Upper lobe of left lung (tissue), 6 donors: ENCODE results near the gene ARID5B. TPM values are rescaled to one million over a fixed set of nuclear protein-coding genes. Genes with fewer than 3 reads are reported as not detected.
A peak's percentile ranks its signal among the peaks of the same experiment; 100 is the strongest.

Experiments used
- ATAC-seq, 2 donors: fragments of 200-7000 bp; cut with Tn5 transposase; one replicate each; pipeline ENCODE4 v1.9.1; 2022; ENCODE audit warnings: mild to moderate bottlenecking in 2 of 2, moderate library complexity in 2 of 2; ENCODE audit not compliant: low FRiP score in 2 of 2
- DNase-seq, 2 donors: peaks; one replicate each; pipeline ENCODE4 v3.0.0-alpha.2; 2019 to 2020
- H3K27ac ChIP-seq, 4 donors: fragments of 200-600 bp; sonication (generic); one replicate each; pipeline ENCODE4 v1.5.1; 2016 to 2019
- H3K27me3 ChIP-seq, 4 donors: fragments of 200-600 bp; sonication (generic); one replicate each; pipeline ENCODE4 v1.5.1; 2017 to 2019
- H3K36me3 ChIP-seq, 4 donors: fragments of 200-600 bp; sonication (generic); one replicate each; pipeline ENCODE4 v1.5.1; 2016 to 2019
- H3K4me1 ChIP-seq, 4 donors: fragments of 200-600 bp; sonication (generic); one replicate each; pipeline ENCODE4 v1.5.1; 2018 to 2019
- H3K4me3 ChIP-seq, 4 donors: fragments of 200-600 bp; sonication (generic); one replicate each; pipeline ENCODE4 v1.5.1; 2017 to 2019; ENCODE audit warnings: mild to moderate bottlenecking in 2 of 4, moderate library complexity in 1 of 4
- H3K9me3 ChIP-seq, 4 donors: fragments of 200-600 bp; sonication (generic); one replicate each; pipeline ENCODE4 v1.5.1; 2018 to 2019
- CTCF ChIP-seq, 6 experiments: fragments of 450-650 bp in 4 of 6; fragments of 200-600 bp in 2 of 6; sonication (generic) in 2 of 6; IDR thresholded peaks; one replicate each; pipeline ENCODE4 v1.5.1; 2016 to 2019; ENCODE audit warnings: antibody characterized with exemption in 6 of 6
- EP300 ChIP-seq, 4 donors: sonication (generic); formaldehyde crosslinking; IDR thresholded peaks; one replicate each; pipeline ENCODE4 v1.5.1; 2017; ENCODE audit warnings: antibody characterized with exemption in 4 of 4, control low read depth in 2 of 4
- POLR2A ChIP-seq, 4 donors: fragments of 450-650 bp; IDR thresholded peaks; one replicate each; pipeline ENCODE4 v1.5.1; 2016 to 2017; ENCODE audit warnings: antibody characterized with exemption in 4 of 4, mild to moderate bottlenecking in 2 of 4
- POLR2AphosphoS5 ChIP-seq, 2 donors: sonication (generic); formaldehyde crosslinking; IDR thresholded peaks; one replicate each; pipeline ENCODE4 v1.5.1; 2017; ENCODE audit warnings: antibody characterized with exemption in 2 of 2
- WGBS, 2 donors: methylation state at CpG; one replicate each; pipeline ENCODE4 v1.1.5; 2017 to 2018; 5-methylcytosine and 5-hydroxymethylcytosine counted together
- total RNA-seq, 6 donors: library from RNA; depleted of rRNA in 4 of 6; stranded (reverse); fragments of >200 nt in 4 of 6; gene quantifications; one replicate each; pipeline versions ENCODE4 v1.1.0 to v1.2.1, GENCODE V29; 2016 to 2021
- donor health status: DM: no; HTN: no; CAD: no; lungs with moderate emphysema.
- donor health status: DM: no; HTN: yes; CAD: no; lungs with severe emphysema.

Gene ARID5B
- total RNA-seq, 6 donors from 2014 or later = 20.2 to 51.3 (median 28.4) TPM

GRCh38 chr10:62077330-62078015 lies 176.0 kb downstream of the ARID5B start:
- no peak for ATAC-seq
- no peak for TF ChIP-seq EP300 (IDR thresholded peaks at IDR 0.05)
- no peak for TF ChIP-seq POLR2AphosphoS5 (IDR thresholded peaks at IDR 0.05)
- TF ChIP-seq CTCF (IDR thresholded peaks at IDR 0.05) = no peak
- no peak for TF ChIP-seq POLR2A (IDR thresholded peaks at IDR 0.05)
- H3K9me3 ChIP-seq = no peaks in the 10 kb centered on the region
- peak overlapping the region; percentile 23 to 55 (median 36) for H3K27ac ChIP-seq
- peaks cover 0 to 16% (median 3%) of the 10 kb centered on the region in 4 donors for H3K36me3 ChIP-seq
- peaks cover 16 to 57% (median 30%) of the 10 kb centered on the region in 4 donors for H3K4me1 ChIP-seq
- no peaks in the 10 kb centered on the region for H3K27me3 ChIP-seq
- H3K4me3 ChIP-seq = no peak overlapping the region
- DNase-seq = no peak
- 40 to 64% methylated on average over 2 of the region's 2 CpGs for WGBS, 2 donors

- Histone ChIP-seq H3K4me3 (no peak overlapping the region), H3K9me3 (no peaks in the 10 kb centered on the region), H3K27me3 (no peaks in the 10 kb centered on the region), H3K36me3 (peaks cover 0 to 7% (median under 1%) of the 10 kb centered on the region in 4 donors), H3K27ac (peak overlapping the region in 2 of 4 donors; percentile 17 to 79), H3K4me1 (peaks cover 33 to 63% (median 48%) of the 10 kb centered on the region in 4 donors)
- no peak for TF ChIP-seq POLR2AphosphoS5 (IDR thresholded peaks at IDR 0.05)
- no peak for TF ChIP-seq POLR2A (IDR thresholded peaks at IDR 0.05)
- TF ChIP-seq EP300 (IDR thresholded peaks at IDR 0.05) = no peak
- TF ChIP-seq CTCF (IDR thresholded peaks at IDR 0.05) = no peak
- ATAC-seq = no peak
- no peak for DNase-seq
- 98 to 99% methylated on average over 8 of the region's 8 CpGs for WGBS, 2 donors
Measured at GRCh38 chr10:62079885-62080559, 178.5 kb downstream of the ARID5B start.

GRCh38 chr10:62080905-62081304 lies 179.4 kb downstream of the ARID5B start:
- Histone ChIP-seq H3K4me1 (peaks cover 33 to 54% (median 42%) of the 10 kb centered on the region in 4 donors), H3K4me3 (no peak overlapping the region), H3K9me3 (no peaks in the 10 kb centered on the region), H3K36me3 (peaks cover 2 to 6% (median 3%) of the 10 kb centered on the region in 4 donors), H3K27me3 (no peaks in the 10 kb centered on the region), H3K27ac (peak overlapping the region; percentile 2 to 80 (median 48))
- TF ChIP-seq EP300 (IDR thresholded peaks at IDR 0.05) = no peak
- WGBS, 2 donors = 69 to 97% methylated on average over 5 of the region's 5 CpGs
- no peak for DNase-seq
- ATAC-seq = no peak

GRCh38 chr10:62081341-62082270 lies 180.1 kb downstream of the ARID5B start:
- H3K27ac ChIP-seq = peak overlapping the region; percentile 70 to 80 (median 78)
- H3K27me3 ChIP-seq = no peaks in the 10 kb centered on the region
- DNase-seq (no peak), ATAC-seq (no peak)
- 81 to 82% methylated on average over 5 of the region's 5 CpGs for WGBS, 2 donors
- peaks cover 33 to 47% (median 39%) of the 10 kb centered on the region in 4 donors for H3K4me1 ChIP-seq
- TF ChIP-seq POLR2AphosphoS5 (IDR thresholded peaks at IDR 0.05) = no peak
- no peak for TF ChIP-seq POLR2A (IDR thresholded peaks at IDR 0.05)
- TF ChIP-seq EP300 (IDR thresholded peaks at IDR 0.05) = no peak
- TF ChIP-seq CTCF (IDR thresholded peaks at IDR 0.05) = no peak
- peaks cover 5 to 13% (median 7%) of the 10 kb centered on the region in 4 donors for H3K36me3 ChIP-seq
- no peaks in the 10 kb centered on the region for H3K9me3 ChIP-seq
- H3K4me3 ChIP-seq = no peak overlapping the region

GRCh38 chr10:62082271-62082656 lies 180.8 kb downstream of the ARID5B start:
- WGBS, 2 donors = 0 to 37% methylated on average over 1 of the region's 1 CpG
- DNase-seq (no peak), ATAC-seq (no peak)
- no peak for TF ChIP-seq EP300 (IDR thresholded peaks at IDR 0.05)
- H3K27ac ChIP-seq = peak overlapping the region; percentile 70 to 80 (median 78)
- no peaks in the 10 kb centered on the region for H3K27me3 ChIP-seq
- no peaks in the 10 kb centered on the region for H3K9me3 ChIP-seq
- H3K36me3 ChIP-seq = peaks cover 6 to 16% (median 10%) of the 10 kb centered on the region in 4 donors
- H3K4me1 ChIP-seq = peaks cover 33 to 40% (median 35%) of the 10 kb centered on the region in 4 donors
- no peak overlapping the region for H3K4me3 ChIP-seq
